Esophagus (tissue), 2 donors: ENCODE measurements around the gene SRRM5. TPM values are rescaled to one million over a fixed set of nuclear protein-coding genes. Genes with fewer than 3 reads are reported as not detected.

Source experiments
- H3K27ac ChIP-seq, 2 donors: one replicate each; pipeline ENCODE4 v1.5.1; 2013; ENCODE audit warnings: low read depth in 2 of 2, mild to moderate bottlenecking in 2 of 2, inconsistent platforms in 1 of 2, low read length in 1 of 2, moderate library complexity in 1 of 2
- H3K27me3 ChIP-seq, 2 donors: one replicate each; pipeline ENCODE4 v1.6.1; 2013; ENCODE audit warnings: low read length in 2 of 2, control low read depth in 1 of 2, mild to moderate bottlenecking in 1 of 2; ENCODE audit not compliant: insufficient read depth in 2 of 2, control insufficient read depth in 1 of 2
- H3K36me3 ChIP-seq, 2 donors: one replicate each; pipeline ENCODE4 v1.6.1; 2013; ENCODE audit warnings: low read length in 1 of 2; ENCODE audit not compliant: control insufficient read depth in 2 of 2, insufficient read depth in 2 of 2
- H3K4me1 ChIP-seq, 2 donors: one replicate each; pipeline ENCODE4 v1.6.1; 2013; ENCODE audit warnings: low read length in 1 of 2; ENCODE audit not compliant: control insufficient read depth in 2 of 2, insufficient read depth in 2 of 2
- H3K4me3 ChIP-seq, 2 donors: one replicate each; pipeline ENCODE4 v1.5.1; 2013; ENCODE audit warnings: low read length in 2 of 2, mild to moderate bottlenecking in 2 of 2, low read depth in 1 of 2, moderate library complexity in 1 of 2
- H3K9me3 ChIP-seq, 2 donors: one replicate each; pipeline ENCODE4 v1.6.1; 2013; ENCODE audit warnings: mild to moderate bottlenecking in 2 of 2, low read depth in 1 of 2, low read length in 1 of 2, moderate library complexity in 1 of 2; ENCODE audit not compliant: control insufficient read depth in 2 of 2, insufficient read depth in 1 of 2
- WGBS, 2 donors: extraction: QIAGEN DNeasy Blood & Tissue Kit; methylation state at CpG; one replicate each; pipeline ENCODE4 v1.1.7; 2013; 5-methylcytosine and 5-hydroxymethylcytosine counted together
- polyA plus RNA-seq, 2 donors: library from polyadenylated mRNA; stranded (reverse); fragments of 200-250 nt; gene quantifications; one replicate each; pipeline ENCODE4 v1.2.3, GENCODE V29; 2013
- donor health status: healthy with polysubstance abuse.
- donor health status: Bipolar disorder and iron deficiency.

Gene SRRM5
- polyA plus RNA-seq, 2 donors, result 0.14 to 0.71 TPM

GRCh38 chr19:43610493-43610892, 1.4 kb upstream of the SRRM5 start:
- H3K36me3 ChIP-seq, result peaks cover 7 to 15% of the 10 kb centered on the region in 2 donors
- H3K27ac ChIP-seq, result no peak overlapping the region
- 72 to 82% methylated on average over 3 of the region's 3 CpGs for WGBS, 2 donors
- no peaks in the 10 kb centered on the region for H3K27me3 ChIP-seq
- H3K4me3 ChIP-seq, result no peak overlapping the region
- H3K4me1 ChIP-seq, result no peaks in the 10 kb centered on the region
- no peaks in the 10 kb centered on the region for H3K9me3 ChIP-seq

GRCh38 chr19:43612374-43612773, 486 bp downstream of the SRRM5 start:
- 95 to 98% methylated on average over 12 of the region's 12 CpGs for WGBS, 2 donors
- Histone ChIP-seq H3K36me3 (peaks cover 7 to 15% of the 10 kb centered on the region in 2 donors), H3K9me3 (no peaks in the 10 kb centered on the region), H3K27ac (no peak overlapping the region), H3K4me1 (no peaks in the 10 kb centered on the region), H3K4me3 (no peak overlapping the region), H3K27me3 (no peaks in the 10 kb centered on the region)

GRCh38 chr19:43616306-43616705, 4.4 kb downstream of the SRRM5 start:
- H3K36me3 ChIP-seq, result peaks cover 7 to 13% of the 10 kb centered on the region in 2 donors
- peaks cover 4 to 6% of the 10 kb centered on the region in 2 donors for H3K4me1 ChIP-seq
- H3K9me3 ChIP-seq, result no peaks in the 10 kb centered on the region
- no peaks in the 10 kb centered on the region for H3K27me3 ChIP-seq
- H3K27ac ChIP-seq, result no peak overlapping the region
- no peak overlapping the region for H3K4me3 ChIP-seq
- 77 to 93% methylated on average over 1 of the region's 1 CpG for WGBS, 2 donors

GRCh38 chr19:43616954-43617353, 5.1 kb downstream of the SRRM5 start:
- Histone ChIP-seq H3K4me3 (no peak overlapping the region), H3K36me3 (peaks cover 7 to 11% of the 10 kb centered on the region in 2 donors)
- WGBS, 2 donors, result 90 to 93% methylated on average over 6 of the region's 6 CpGs

GRCh38 chr19:43618921-43619261, 7.0 kb downstream of the SRRM5 start:
- Histone ChIP-seq H3K4me1 (peaks cover 4 to 6% of the 10 kb centered on the region in 2 donors), H3K36me3 (peaks cover 0 to 4% of the 10 kb centered on the region in 2 donors), H3K4me3 (peak overlapping the region; percentile 69 to 76), H3K27ac (peak overlapping the region; percentile 90), H3K27me3 (no peaks in the 10 kb centered on the region), H3K9me3 (no peaks in the 10 kb centered on the region)
- WGBS, 2 donors, result 0 to 1% methylated on average over 14 of the region's 14 CpGs

More at GRCh38 chr19:43616954-43617353, 5.1 kb downstream of the SRRM5 start:
- Histone ChIP-seq H3K4me1 (peaks cover 4 to 6% of the 10 kb centered on the region in 2 donors), H3K27ac (no peak overlapping the region), H3K9me3 (no peaks in the 10 kb centered on the region), H3K27me3 (no peaks in the 10 kb centered on the region)

GRCh38 chr19:43619262-43620060, 7.6 kb downstream of the SRRM5 start, which contains the start of gene ZNF428:
Gene ZNF428 (minus strand): TSS chr19:43619629. CDS start chr19:43614304, 5,325 bp downstream.
- H3K4me3 ChIP-seq, result peak within 1 kb of the TSS; percentile 69 to 76
- H3K27ac ChIP-seq, result peak within 1 kb of the TSS; percentile 90
- no peaks in the 10 kb centered on the region for H3K27me3 ChIP-seq
- H3K9me3 ChIP-seq, result no peaks in the 10 kb centered on the region
- no peaks in the 10 kb centered on the region for H3K36me3 ChIP-seq
- H3K4me1 ChIP-seq, result peaks cover 4 to 6% of the 10 kb centered on the region in 2 donors
- 0 to 1% methylated on average over 61 to 81 of the region's 81 CpGs for WGBS, 2 donors

GRCh38 chr19:43620061-43621001, 8.4 kb downstream of the SRRM5 start:
- H3K9me3 ChIP-seq, result no peaks in the 10 kb centered on the region
- H3K27ac ChIP-seq, result peak overlapping the region; percentile 90
- no peaks in the 10 kb centered on the region for H3K27me3 ChIP-seq
- no peaks in the 10 kb centered on the region for H3K36me3 ChIP-seq
- H3K4me1 ChIP-seq, result peaks cover 6 to 7% of the 10 kb centered on the region in 2 donors
- peak overlapping the region; percentile 69 to 76 for H3K4me3 ChIP-seq
- WGBS, 2 donors, result 29 to 34% methylated on average over 23 of the region's 23 CpGs

- H3K4me1 ChIP-seq, result peaks cover 6 to 7% of the 10 kb centered on the region in 2 donors
- H3K9me3 ChIP-seq, result no peaks in the 10 kb centered on the region
- H3K27me3 ChIP-seq, result no peaks in the 10 kb centered on the region
- no peak overlapping the region for H3K4me3 ChIP-seq
- no peaks in the 10 kb centered on the region for H3K36me3 ChIP-seq
- 49 to 70% methylated on average over 4 of the region's 4 CpGs for WGBS, 2 donors
- no peak overlapping the region for H3K27ac ChIP-seq
Observed at GRCh38 chr19:43622070-43622469, 10.2 kb downstream of the SRRM5 start.

GRCh38 chr19:43622956-43623355, 11.1 kb downstream of the SRRM5 start:
- no peak overlapping the region for H3K27ac ChIP-seq
- H3K4me1 ChIP-seq, result peaks cover 6 to 7% of the 10 kb centered on the region in 2 donors
- H3K36me3 ChIP-seq, result no peaks in the 10 kb centered on the region
- no peak overlapping the region for H3K4me3 ChIP-seq
- no peaks in the 10 kb centered on the region for H3K27me3 ChIP-seq
- no peaks in the 10 kb centered on the region for H3K9me3 ChIP-seq
- 71 to 89% methylated on average over 1 of the region's 1 CpG for WGBS, 2 donors
